Erythroblast (primary cell): ENCODE data around the gene OSBPL2.

Experiments used
- GATA1 ChIP-seq: IDR thresholded peaks from 2 replicates; pipeline ENCODE4 v1.6.1; 2011; ENCODE audit warnings: low read depth, mild to moderate bottlenecking, control low read depth, low read length, moderate library complexity
- POLR2A ChIP-seq: IDR thresholded peaks from 2 replicates; pipeline ENCODE4 v1.6.1; 2011; ENCODE audit warnings: mild to moderate bottlenecking, low read length

- TF ChIP-seq POLR2A (no peak), GATA1 (no peak)
Measured at GRCh38 chr20:62229667-62230066, 8.7 kb upstream of the OSBPL2 start.
